SU-DHL-6 (cell line): ENCODE results near the gene PRKCE.

ENCODE experiments used
- H2AFZ ChIP-seq: fragments of 200-600 bp; sonication (generic); 2 replicates; pipeline ENCODE4 v1.6.1; 2014; ENCODE audit warnings: low read depth, mild to moderate bottlenecking, moderate library complexity, mixed read lengths, antibody characterized with exemption, low read length; ENCODE audit not compliant: severe bottlenecking
- H3F3A ChIP-seq: fragments of 200-600 bp; shearing (Covaris generic); 2 replicates; pipeline ENCODE4 v1.6.0; 2016; ENCODE audit warnings: antibody characterized with exemption, mild to moderate bottlenecking; ENCODE audit not compliant: insufficient read depth
- H3K27ac ChIP-seq: fragments of 200-600 bp; sonication (generic); 2 replicates; pipeline ENCODE4 v1.5.1; 2016; ENCODE audit warnings: low read depth, mild to moderate bottlenecking, low read length, moderate library complexity, mixed read lengths
- H3K27me3 ChIP-seq: fragments of 200-600 bp; sonication (generic), shearing (Covaris generic); 2 replicates; pipeline ENCODE4 v1.6.0; 2014; ENCODE audit warnings: mild to moderate bottlenecking, low read length
- H3K36me3 ChIP-seq: fragments of 200-600 bp; sonication (generic); 2 replicates; pipeline ENCODE4 v1.6.1; 2014; ENCODE audit warnings: mild to moderate bottlenecking, low read length, mixed read lengths
- H3K4me2 ChIP-seq: fragments of 300-600, 200-600 bp; shearing (Covaris generic), sonication (generic); 2 replicates; pipeline ENCODE4 v1.6.0; 2014; ENCODE audit warnings: low read length, low read depth, mild to moderate bottlenecking; ENCODE audit not compliant: poor library complexity, severe bottlenecking
- H3K4me3 ChIP-seq: fragments of 200-600 bp; sonication (generic); 2 replicates; pipeline ENCODE4 v1.5.1; 2014; ENCODE audit warnings: antibody characterized with exemption, low read length, mild to moderate bottlenecking, mixed read lengths; ENCODE audit not compliant: insufficient read depth, poor library complexity, severe bottlenecking
- H3K79me2 ChIP-seq: fragments of 200-600 bp; sonication (generic); 2 replicates; pipeline ENCODE4 v1.6.1; 2014; ENCODE audit warnings: mild to moderate bottlenecking, low read length, moderate library complexity; ENCODE audit not compliant: insufficient read depth
- H3K9ac ChIP-seq: fragments of 200-600 bp; sonication (generic); 2 replicates; pipeline ENCODE4 v1.7.0; 2014; ENCODE audit warnings: mild to moderate bottlenecking, low read length
- H3K9me2 ChIP-seq: fragments of 200-600 bp; sonication (generic); replicated peaks from 2 replicates; pipeline ENCODE4 v1.6.1; 2014; ENCODE audit warnings: low read length; ENCODE audit not compliant: insufficient read depth
- H3K9me3 ChIP-seq: fragments of 200-600 bp; sonication (generic); 2 replicates; pipeline ENCODE4 v1.6.1; 2014; ENCODE audit warnings: low read length, mixed read lengths; ENCODE audit not compliant: insufficient read depth
- H4K20me1 ChIP-seq: fragments of 200-600 bp; sonication (generic); 2 replicates; pipeline ENCODE4 v1.6.1; 2014; ENCODE audit warnings: low read depth, mild to moderate bottlenecking, antibody characterized with exemption, low read length, moderate library complexity, mixed read lengths
- EZH2phosphoT487 ChIP-seq: fragments of 200-600 bp; sonication (generic), shearing (Covaris generic); conservative IDR thresholded peaks from 2 replicates; pipeline ENCODE4 v1.6.1; 2018; ENCODE audit warnings: mild to moderate bottlenecking, antibody characterized with exemption, low read length, moderate library complexity, mixed read lengths
- TF ChIP-seq, protein P1 (sequence below): fragments of 200-600 bp; sonication (generic); IDR thresholded peaks from one replicate; pipeline ENCODE4 v1.5.1; 2017; ENCODE audit warnings: antibody characterized with exemption, mild to moderate bottlenecking, low read length, moderate library complexity; ENCODE audit not compliant: insufficient read depth, poor library complexity, severe bottlenecking

The PRKCE gene

DNA sequence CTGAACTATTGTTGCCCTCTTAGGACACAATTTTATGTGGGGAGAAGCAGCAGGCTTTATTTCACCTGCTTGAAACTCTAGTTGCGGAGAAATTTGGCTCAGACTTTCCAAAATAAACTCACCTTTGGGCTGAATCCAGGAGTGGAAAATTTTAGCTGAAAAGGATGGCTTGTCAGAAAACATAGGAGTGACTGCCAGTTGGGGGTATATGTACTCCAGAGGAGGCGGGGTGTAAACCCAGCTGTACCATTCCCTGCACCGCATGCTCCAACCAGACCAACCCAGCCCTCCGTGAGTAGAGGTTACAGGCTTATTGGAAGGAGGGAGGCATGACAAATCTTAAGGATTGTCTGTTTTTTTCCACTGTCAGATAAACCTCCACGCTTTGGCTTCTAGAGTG lies 53.8 kb downstream of the PRKCE start:
- no peaks in the 10 kb centered on the region for H3F3A ChIP-seq
- H4K20me1 ChIP-seq = no peaks in the 10 kb centered on the region
- no peaks in the 10 kb centered on the region for H3K9me3 ChIP-seq
- H3K9ac ChIP-seq = no peak overlapping the region
- H3K27ac ChIP-seq = no peak overlapping the region
- H3K4me2 ChIP-seq = no peak overlapping the region
- TF ChIP-seq, protein P1, sequence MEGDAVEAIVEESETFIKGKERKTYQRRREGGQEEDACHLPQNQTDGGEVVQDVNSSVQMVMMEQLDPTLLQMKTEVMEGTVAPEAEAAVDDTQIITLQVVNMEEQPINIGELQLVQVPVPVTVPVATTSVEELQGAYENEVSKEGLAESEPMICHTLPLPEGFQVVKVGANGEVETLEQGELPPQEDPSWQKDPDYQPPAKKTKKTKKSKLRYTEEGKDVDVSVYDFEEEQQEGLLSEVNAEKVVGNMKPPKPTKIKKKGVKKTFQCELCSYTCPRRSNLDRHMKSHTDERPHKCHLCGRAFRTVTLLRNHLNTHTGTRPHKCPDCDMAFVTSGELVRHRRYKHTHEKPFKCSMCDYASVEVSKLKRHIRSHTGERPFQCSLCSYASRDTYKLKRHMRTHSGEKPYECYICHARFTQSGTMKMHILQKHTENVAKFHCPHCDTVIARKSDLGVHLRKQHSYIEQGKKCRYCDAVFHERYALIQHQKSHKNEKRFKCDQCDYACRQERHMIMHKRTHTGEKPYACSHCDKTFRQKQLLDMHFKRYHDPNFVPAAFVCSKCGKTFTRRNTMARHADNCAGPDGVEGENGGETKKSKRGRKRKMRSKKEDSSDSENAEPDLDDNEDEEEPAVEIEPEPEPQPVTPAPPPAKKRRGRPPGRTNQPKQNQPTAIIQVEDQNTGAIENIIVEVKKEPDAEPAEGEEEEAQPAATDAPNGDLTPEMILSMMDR = no peak
- TF ChIP-seq EZH2phosphoT487 = no peak
- no peaks in the 10 kb centered on the region for H3K27me3 ChIP-seq
- no peak overlapping the region for H3K4me3 ChIP-seq
- H3K36me3 ChIP-seq = no peaks in the 10 kb centered on the region
- H3K9me2 ChIP-seq = no peaks in the 10 kb centered on the region
- no peak overlapping the region for H2AFZ ChIP-seq
- H3K79me2 ChIP-seq = no peaks in the 10 kb centered on the region

- Histone ChIP-seq H3K9me3 (no peaks in the 10 kb centered on the region), H3K27me3 (no peaks in the 10 kb centered on the region), H3F3A (no peaks in the 10 kb centered on the region), H3K79me2 (no peaks in the 10 kb centered on the region), H2AFZ (no peak overlapping the region), H3K9me2 (no peaks in the 10 kb centered on the region), H3K36me3 (no peaks in the 10 kb centered on the region), H4K20me1 (no peaks in the 10 kb centered on the region), H3K9ac (no peak overlapping the region), H3K4me3 (no peak overlapping the region), H3K27ac (no peak overlapping the region), H3K4me2 (no peak overlapping the region)
- no peak for TF ChIP-seq EZH2phosphoT487
- TF ChIP-seq, protein P1 = no peak
These were observed 54.6 kb downstream of the PRKCE start for GRCh38 chr2:45706033-45706432.

- Histone ChIP-seq H3F3A (no peaks in the 10 kb centered on the region), H3K79me2 (no peaks in the 10 kb centered on the region), H4K20me1 (no peaks in the 10 kb centered on the region), H3K9me3 (no peaks in the 10 kb centered on the region), H3K4me2 (no peak overlapping the region), H3K9ac (no peak overlapping the region), H3K36me3 (no peaks in the 10 kb centered on the region), H2AFZ (no peak overlapping the region), H3K4me3 (no peak overlapping the region), H3K9me2 (no peaks in the 10 kb centered on the region), H3K27ac (no peak overlapping the region), H3K27me3 (no peaks in the 10 kb centered on the region)
- TF ChIP-seq EZH2phosphoT487 = no peak
- TF ChIP-seq, protein P1 = no peak
These were observed 55.5 kb downstream of the PRKCE start for GRCh38 chr2:45707006-45707405.

GRCh38 chr2:45707661-45708060 lies 56.2 kb downstream of the PRKCE start:
- Histone ChIP-seq H3K9ac (no peak overlapping the region), H3K4me3 (no peak overlapping the region), H3K9me2 (no peaks in the 10 kb centered on the region), H3K36me3 (no peaks in the 10 kb centered on the region), H4K20me1 (no peaks in the 10 kb centered on the region), H3F3A (no peaks in the 10 kb centered on the region), H3K27me3 (no peaks in the 10 kb centered on the region), H3K9me3 (no peaks in the 10 kb centered on the region), H2AFZ (no peak overlapping the region), H3K79me2 (no peaks in the 10 kb centered on the region), H3K4me2 (no peak overlapping the region), H3K27ac (no peak overlapping the region)
- TF ChIP-seq EZH2phosphoT487 = no peak
